IPS-18a (cell line): ENCODE measurements around the gene PSG4.
"Not testable (repeated sequence)": the region's sequence is repeated elsewhere in the genome, so short reads cannot be mapped to it uniquely, and the experiment has no call there.

Experiments
- H3K27ac ChIP-seq: one replicate; pipeline ENCODE4 v1.5.1; 2013; ENCODE audit warnings: low read length
- H3K27me3 ChIP-seq: one replicate; pipeline ENCODE4 v1.6.1; 2013; ENCODE audit warnings: mild to moderate bottlenecking, low read length; ENCODE audit not compliant: control insufficient read depth, insufficient read depth
- H3K36me3 ChIP-seq: one replicate; pipeline ENCODE4 v1.6.1; 2013; ENCODE audit warnings: low read depth, low read length; ENCODE audit not compliant: control insufficient read depth
- H3K4me1 ChIP-seq: one replicate; pipeline ENCODE4 v1.6.1; 2013; ENCODE audit warnings: low read depth, low read length; ENCODE audit not compliant: control insufficient read depth
- H3K4me3 ChIP-seq: one replicate; pipeline ENCODE4 v1.5.1; 2013; ENCODE audit warnings: low read length
- H3K9ac ChIP-seq: one replicate; pipeline ENCODE4 v1.6.1; 2013; ENCODE audit warnings: mild to moderate bottlenecking, low read length, moderate library complexity
- H3K9me3 ChIP-seq: one replicate; pipeline ENCODE4 v1.6.1; 2013; ENCODE audit warnings: low read depth, low read length; ENCODE audit not compliant: control insufficient read depth

PSG4 gene

GRCh38 chr19:43149788-43150187 lies 55.6 kb downstream of the PSG4 start:
- not testable (repeated sequence) for H3K4me1 ChIP-seq, H3K36me3 ChIP-seq, H3K27ac ChIP-seq, H3K27me3 ChIP-seq, H3K4me3 ChIP-seq, H3K9ac ChIP-seq
- H3K9me3 ChIP-seq: peaks cover 13% of the 10 kb centered on the region

- Histone ChIP-seq H3K27ac (no peak overlapping the region), H3K4me3 (no peak overlapping the region), H3K27me3 (no peaks in the 10 kb centered on the region), H3K9me3 (peaks cover 13% of the 10 kb centered on the region), H3K36me3 (no peaks in the 10 kb centered on the region), H3K4me1 (no peaks in the 10 kb centered on the region), H3K9ac (no peak overlapping the region)
These were observed 57.2 kb downstream of the PSG4 start for GRCh38 chr19:43148233-43148632.
